ENCODE results near the gene MALRD1.

GRCh38 chr10:19164461-19164860 lies 115.9 kb downstream of the MALRD1 start:
- no peak for TF ChIP-seq CTCF (conservative IDR thresholded peaks at IDR 0.05 in 1 of 2, IDR thresholded peaks at IDR 0.05 in 1 of 2; ENCODE audit: extremely low read depth in 1 of 2, insufficient read depth in 1 of 2, low read depth in 1 of 2, low read length in 2 of 2)
- TF ChIP-seq EZH2 (IDR thresholded peaks at IDR 0.05; ENCODE audit: borderline replicate concordance, low read length): no peak
